Activated B cell treated with CpG ODN at 0.5 μM for 24 hours (primary cell): ENCODE results near the gene CPT2. TPM values are rescaled to one million over a fixed set of nuclear protein-coding genes. Genes with fewer than 3 reads are reported as not detected.
A peak's percentile ranks its signal among the peaks of the same experiment; 100 is the strongest.

Source experiments
- ATAC-seq: fragments of 200-7000 bp; cut with Tn5 transposase; one replicate; pipeline ENCODE4 v1.10.0; 2021; ENCODE audit warnings: low read depth, mild to moderate bottlenecking, moderate library complexity
- CTCF ChIA-PET: fragments of 350-600 bp; sonication (Branson Sonifier 250); formaldehyde crosslinking; loops from one replicate; lab custom pipeline; 2021; ENCODE audit warnings: antibody characterized with exemption; lab: Charles Lee
- POLR2A ChIA-PET: fragments of 350-600 bp; sonication (Branson Sonifier 250); formaldehyde crosslinking; loops from one replicate; lab custom pipeline; 2021; ENCODE audit warnings: antibody characterized with exemption; lab: Charles Lee
- DNase-seq: peaks from one replicate; pipeline ENCODE4 v3.0.0; 2022
- H3K27ac Mint-ChIP-seq: one replicate; pipeline ENCODE4 v1.8.0; 2020; ENCODE audit warnings: mixed read lengths
- H3K27me3 Mint-ChIP-seq: one replicate; pipeline ENCODE4 v1.8.0; 2021; ENCODE audit warnings: mixed read lengths
- H3K36me3 Mint-ChIP-seq: one replicate; pipeline ENCODE4 v1.8.0; 2021; ENCODE audit warnings: low read depth, mixed read lengths
- H3K4me1 Mint-ChIP-seq: one replicate; pipeline ENCODE4 v1.8.0; 2021; ENCODE audit warnings: mixed read lengths
- H3K4me3 Mint-ChIP-seq: one replicate; pipeline ENCODE4 v1.8.0; 2020; ENCODE audit warnings: mild to moderate bottlenecking, mixed read lengths
- H3K9me3 Mint-ChIP-seq: one replicate; pipeline ENCODE4 v1.8.0; 2020; ENCODE audit warnings: mixed read lengths
- CTCF ChIP-seq: fragments of 200-600 bp; IDR thresholded peaks from one replicate; pipeline ENCODE4 v1.8.0; 2022; ENCODE audit warnings: antibody characterized with exemption, mild to moderate bottlenecking
- intact Hi-C: fragments of 100-400 bp; cut with micrococcal nuclease; formaldehyde crosslinking; loops from one replicate; pipeline ENCODE4 v1.15.1; 2024
- total RNA-seq: library from RNA; stranded (reverse); gene quantifications from 2 replicates; pipeline ENCODE4 v1.2.3, GENCODE V29; 2022

The CPT2 gene
- total RNA-seq, result 12.5 and 15.7 TPM in 2 replicates

- Mint-ChIP-seq H3K4me3 (peak within 1 kb of the TSS; percentile 92), H3K27me3 (no peaks in the 10 kb centered on the region), H3K4me1 (peaks cover 25% of the 10 kb centered on the region), H3K9me3 (peaks cover 2% of the 10 kb centered on the region), H3K27ac (peak within 1 kb of the TSS; percentile 94), H3K36me3 (peaks cover 25% of the 10 kb centered on the region)
- intact Hi-C loops, result loop anchor here (1.0 to 10.0 kb wide), 8 partner anchors 24 to 1142 kb away; partner anchors contain the start of genes BTF3L4, CZIB, MAGOH and TXNDC12
- no peak for TF ChIP-seq CTCF
- ChIA-PET POLR2A (interaction anchor here (0.6 to 2.1 kb wide), 4 partner anchors 23 to 691 kb away, joined by 3 to 15 read pairs (median 4); partner anchors contain the start of gene MAGOH), CTCF (interaction anchor here (1.5 to 1.7 kb wide), 2 partner anchors 10 to 15 kb away, joined by 7 to 9 read pairs; no protein-coding TSS in a partner anchor)
- DNase-seq (peak; percentile 89), ATAC-seq (peak; percentile 99)
These were observed at the start of gene CPT2 for GRCh38 chr1:53196485-53197290. Gene CPT2, plus strand, starts transcription at chr1:53196824. Its CDS starts 120 bp downstream, at chr1:53196944.

DNA sequence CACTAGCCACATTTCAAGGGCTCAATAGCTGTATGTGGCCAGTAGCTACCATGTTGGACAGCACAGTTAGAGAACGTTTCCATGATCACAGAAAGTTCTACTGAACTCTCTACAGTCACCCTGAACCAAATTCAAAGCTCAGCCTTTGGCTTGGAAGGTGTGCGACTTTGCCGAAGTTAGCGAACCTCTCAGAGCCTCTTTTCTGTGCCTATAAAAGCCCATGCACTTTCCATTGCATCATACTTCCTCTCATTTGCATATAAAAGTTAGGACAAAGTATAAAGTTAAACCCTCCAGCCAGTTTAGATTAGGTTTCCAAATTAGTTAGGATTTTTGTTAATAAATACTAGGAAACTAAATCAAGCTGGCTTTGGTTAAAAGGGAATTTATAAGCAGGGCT lies 49.5 kb upstream of the CPT2 start:
- peaks cover 8% of the 10 kb centered on the region for H3K27me3 Mint-ChIP-seq
- CTCF ChIA-PET, result interaction anchor here (0.6 kb wide), 1 partner anchor 29 kb away, joined by 3 read pairs; no protein-coding TSS in a partner anchor
- POLR2A ChIA-PET, result interaction anchor here (0.7 kb wide), 1 partner anchor 408 kb away, joined by 7 read pairs; no protein-coding TSS in a partner anchor

GRCh38 chr1:53148123-53148522 lies 48.5 kb upstream of the CPT2 start:
- intact Hi-C loops, result no loop called here
- no peaks in the 10 kb centered on the region for H3K9me3 Mint-ChIP-seq
- H3K4me1 Mint-ChIP-seq, result no peaks in the 10 kb centered on the region
- CTCF ChIA-PET, result no interaction called here
- no peak overlapping the region for H3K4me3 Mint-ChIP-seq
- POLR2A ChIA-PET, result no interaction called here
- H3K27ac Mint-ChIP-seq, result no peak overlapping the region
- DNase-seq (no peak), ATAC-seq (no peak)
- H3K27me3 Mint-ChIP-seq, result peaks cover 6% of the 10 kb centered on the region
- TF ChIP-seq CTCF, result no peak
- no peaks in the 10 kb centered on the region for H3K36me3 Mint-ChIP-seq

More for the DNA sequence above, 49.5 kb upstream of the CPT2 start:
- no peak for TF ChIP-seq CTCF
- Mint-ChIP-seq H3K9me3 (no peaks in the 10 kb centered on the region), H3K4me1 (no peaks in the 10 kb centered on the region), H3K36me3 (no peaks in the 10 kb centered on the region), H3K4me3 (no peak overlapping the region), H3K27ac (no peak overlapping the region)
- ATAC-seq (no peak), DNase-seq (no peak)
- intact Hi-C loops, result no loop called here

DNA sequence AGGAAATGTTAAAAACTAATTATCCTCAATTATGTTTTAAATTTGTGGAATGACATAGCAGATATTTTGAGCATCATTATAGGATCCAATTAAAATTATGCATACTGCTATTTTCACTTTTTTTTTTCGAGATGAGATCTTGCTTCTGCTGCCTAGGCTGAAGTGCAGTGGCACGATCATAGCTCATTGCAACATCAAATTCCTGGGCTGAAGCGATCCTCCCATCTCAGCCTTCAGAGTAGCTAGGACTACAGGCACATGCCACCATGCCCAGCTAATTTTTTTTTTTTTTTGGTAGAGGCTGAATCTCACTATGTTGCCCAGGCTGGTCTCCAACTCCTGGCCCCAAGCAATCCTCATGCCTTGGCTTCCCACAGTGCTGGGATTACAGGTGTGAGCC lies 42.9 kb upstream of the CPT2 start:
- Mint-ChIP-seq H3K4me3 (no peak overlapping the region), H3K4me1 (no peaks in the 10 kb centered on the region), H3K9me3 (no peaks in the 10 kb centered on the region), H3K27ac (no peak overlapping the region), H3K36me3 (no peaks in the 10 kb centered on the region), H3K27me3 (peaks cover 9% of the 10 kb centered on the region)
- POLR2A ChIA-PET, result interaction anchor here (0.5 kb wide), 1 partner anchor 1141 kb away, joined by 4 read pairs; no protein-coding TSS in a partner anchor
- no peak for TF ChIP-seq CTCF
- CTCF ChIA-PET, result no interaction called here
- no peak for ATAC-seq
- intact Hi-C loops, result no loop called here
- DNase-seq, result no peak

DNA sequence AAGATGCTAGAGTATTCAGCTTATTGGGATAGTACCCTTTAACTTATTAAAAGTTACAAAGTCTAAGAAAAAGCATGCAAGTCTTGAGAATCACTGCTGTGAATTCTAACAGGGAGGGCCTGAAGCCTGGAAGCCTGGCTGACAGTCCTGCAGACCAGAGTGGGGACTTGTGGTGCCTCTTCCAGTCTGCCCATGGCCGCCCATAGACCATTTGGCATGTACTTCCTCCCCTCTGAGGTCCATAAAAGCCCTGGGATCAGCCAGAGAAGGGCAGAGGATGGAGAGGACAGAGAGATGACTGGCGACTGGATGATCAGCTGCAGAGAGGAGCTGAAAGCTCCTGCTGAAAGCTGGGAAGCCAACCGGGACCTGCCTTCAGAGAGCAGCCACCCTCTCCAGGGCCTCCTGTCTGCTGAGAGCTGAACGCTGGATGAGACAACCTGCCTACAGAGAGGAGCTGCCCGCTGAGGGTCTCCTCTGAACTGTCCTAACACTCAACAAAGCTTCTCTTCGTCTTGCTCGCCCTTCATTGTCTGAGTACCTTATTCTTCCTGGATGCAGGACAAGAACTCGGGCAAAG lies 41.7 kb upstream of the CPT2 start:
- H3K27me3 Mint-ChIP-seq, result peaks cover 9% of the 10 kb centered on the region
- TF ChIP-seq CTCF, result no peak
- H3K27ac Mint-ChIP-seq, result no peak overlapping the region
- H3K4me3 Mint-ChIP-seq, result no peak overlapping the region
- H3K4me1 Mint-ChIP-seq, result no peaks in the 10 kb centered on the region
- CTCF ChIA-PET, result no interaction called here
- no peaks in the 10 kb centered on the region for H3K36me3 Mint-ChIP-seq
- POLR2A ChIA-PET, result no interaction called here
- DNase-seq (no peak), ATAC-seq (no peak)
- H3K9me3 Mint-ChIP-seq, result no peaks in the 10 kb centered on the region
- intact Hi-C loops, result no loop called here
